ENCODE results near the gene AKR1D1. TPM values are rescaled to one million over a fixed set of nuclear protein-coding genes. Genes with fewer than 3 reads are reported as not detected.

Gene AKR1D1
- total and polyA plus RNA-seq, 2 of the 13 experiments (the other 11 are each of a cell fraction or from before 2014, with no cell fraction given): 6.9 to 37.0 TPM

DNA sequence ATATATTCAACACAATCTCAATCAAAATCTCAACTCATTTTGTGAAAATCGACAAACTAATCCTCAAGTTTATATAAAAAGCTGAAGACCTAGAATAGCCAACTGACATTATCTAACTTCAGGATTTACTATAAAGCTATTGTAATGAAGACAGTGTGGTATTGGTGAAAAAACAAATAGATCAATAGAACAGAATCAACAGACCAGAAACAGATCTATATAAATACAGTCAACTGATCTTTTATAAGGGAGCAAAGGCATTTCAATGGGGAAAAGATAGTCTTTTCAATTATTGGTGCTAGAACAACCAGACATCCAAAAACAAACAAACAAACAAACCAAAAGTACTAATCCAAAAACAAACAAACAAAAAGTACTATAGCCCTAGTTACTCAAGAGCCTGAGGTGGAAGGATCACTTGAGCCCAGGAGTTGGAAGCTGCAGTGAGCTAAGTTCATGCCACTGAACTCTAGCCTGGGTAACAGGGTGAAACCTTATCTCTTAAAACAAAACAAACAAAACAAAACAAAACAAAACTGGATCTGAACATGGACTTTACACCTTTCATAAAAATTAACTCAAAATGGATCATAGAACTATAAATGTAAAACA is 26.6 kb upstream of the AKR1D1 start (continued):
- TF ChIP-seq SIX4 (CRISPR knock-in tag; IDR thresholded peaks at IDR 0.05) (no peak; the same call in 1 of the 2 replicates), YEATS2 (CRISPR knock-in tag; IDR thresholded peaks at IDR 0.05; ENCODE audit: borderline replicate concordance) (no peak), BHLHE40 (IDR thresholded peaks at IDR 0.05; ENCODE audit: low read length) (no peak), LCORL (IDR thresholded peaks at IDR 0.05) (peak; percentile 45; the same call in 1 of the 2 replicates), LCORL (CRISPR knock-in tag; IDR thresholded peaks at IDR 0.05) (peak; percentile 67; the same call in 1 of the 2 replicates), SRF (IDR thresholded peaks at IDR 0.05; ENCODE audit: low read depth, low read length) (no peak), TCF7L2 (IDR thresholded peaks at IDR 0.05; ENCODE audit: low read depth, low read length) (no peak), ZNF296 (CRISPR knock-in tag; conservative IDR thresholded peaks at IDR 0.05) (no peak), ZFP90 (CRISPR knock-in tag; IDR thresholded peaks at IDR 0.05; ENCODE audit: borderline replicate concordance) (no peak)
- TF ChIP-seq, protein P1, sequence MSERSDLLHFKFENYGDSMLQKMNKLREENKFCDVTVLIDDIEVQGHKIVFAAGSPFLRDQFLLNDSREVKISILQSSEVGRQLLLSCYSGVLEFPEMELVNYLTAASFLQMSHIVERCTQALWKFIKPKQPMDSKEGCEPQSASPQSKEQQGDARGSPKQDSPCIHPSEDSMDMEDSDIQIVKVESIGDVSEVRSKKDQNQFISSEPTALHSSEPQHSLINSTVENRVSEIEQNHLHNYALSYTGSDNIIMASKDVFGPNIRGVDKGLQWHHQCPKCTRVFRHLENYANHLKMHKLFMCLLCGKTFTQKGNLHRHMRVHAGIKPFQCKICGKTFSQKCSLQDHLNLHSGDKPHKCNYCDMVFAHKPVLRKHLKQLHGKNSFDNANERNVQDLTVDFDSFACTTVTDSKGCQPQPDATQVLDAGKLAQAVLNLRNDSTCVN (CRISPR knock-in tag; IDR thresholded peaks at IDR 0.05; ENCODE audit: borderline replicate concordance): no peak
- TF ChIP-seq, protein P2, sequence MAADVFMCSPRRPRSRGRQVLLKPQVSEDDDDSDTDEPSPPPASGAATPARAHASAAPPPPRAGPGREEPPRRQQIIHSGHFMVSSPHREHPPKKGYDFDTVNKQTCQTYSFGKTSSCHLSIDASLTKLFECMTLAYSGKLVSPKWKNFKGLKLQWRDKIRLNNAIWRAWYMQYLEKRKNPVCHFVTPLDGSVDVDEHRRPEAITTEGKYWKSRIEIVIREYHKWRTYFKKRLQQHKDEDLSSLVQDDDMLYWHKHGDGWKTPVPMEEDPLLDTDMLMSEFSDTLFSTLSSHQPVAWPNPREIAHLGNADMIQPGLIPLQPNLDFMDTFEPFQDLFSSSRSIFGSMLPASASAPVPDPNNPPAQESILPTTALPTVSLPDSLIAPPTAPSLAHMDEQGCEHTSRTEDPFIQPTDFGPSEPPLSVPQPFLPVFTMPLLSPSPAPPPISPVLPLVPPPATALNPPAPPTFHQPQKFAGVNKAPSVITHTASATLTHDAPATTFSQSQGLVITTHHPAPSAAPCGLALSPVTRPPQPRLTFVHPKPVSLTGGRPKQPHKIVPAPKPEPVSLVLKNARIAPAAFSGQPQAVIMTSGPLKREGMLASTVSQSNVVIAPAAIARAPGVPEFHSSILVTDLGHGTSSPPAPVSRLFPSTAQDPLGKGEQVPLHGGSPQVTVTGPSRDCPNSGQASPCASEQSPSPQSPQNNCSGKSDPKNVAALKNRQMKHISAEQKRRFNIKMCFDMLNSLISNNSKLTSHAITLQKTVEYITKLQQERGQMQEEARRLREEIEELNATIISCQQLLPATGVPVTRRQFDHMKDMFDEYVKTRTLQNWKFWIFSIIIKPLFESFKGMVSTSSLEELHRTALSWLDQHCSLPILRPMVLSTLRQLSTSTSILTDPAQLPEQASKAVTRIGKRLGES (CRISPR knock-in tag; IDR thresholded peaks at IDR 0.05; ENCODE audit: borderline replicate concordance): no peak
- TF ChIP-seq, protein P3, sequence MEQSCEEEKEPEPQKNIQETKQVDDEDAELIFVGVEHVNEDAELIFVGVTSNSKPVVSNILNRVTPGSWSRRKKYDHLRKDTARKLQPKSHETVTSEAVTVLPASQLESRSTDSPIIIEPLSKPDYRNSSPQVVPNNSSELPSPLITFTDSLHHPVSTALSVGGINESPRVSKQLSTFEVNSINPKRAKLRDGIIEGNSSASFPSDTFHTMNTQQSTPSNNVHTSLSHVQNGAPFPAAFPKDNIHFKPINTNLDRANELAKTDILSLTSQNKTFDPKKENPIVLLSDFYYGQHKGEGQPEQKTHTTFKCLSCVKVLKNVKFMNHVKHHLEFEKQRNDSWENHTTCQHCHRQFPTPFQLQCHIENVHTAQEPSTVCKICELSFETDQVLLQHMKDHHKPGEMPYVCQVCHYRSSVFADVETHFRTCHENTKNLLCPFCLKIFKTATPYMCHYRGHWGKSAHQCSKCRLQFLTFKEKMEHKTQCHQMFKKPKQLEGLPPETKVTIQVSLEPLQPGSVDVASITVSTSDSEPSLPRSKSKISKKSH (CRISPR knock-in tag; IDR thresholded peaks at IDR 0.05; ENCODE audit: borderline replicate concordance): no peak
- TF ChIP-seq, protein P4, sequence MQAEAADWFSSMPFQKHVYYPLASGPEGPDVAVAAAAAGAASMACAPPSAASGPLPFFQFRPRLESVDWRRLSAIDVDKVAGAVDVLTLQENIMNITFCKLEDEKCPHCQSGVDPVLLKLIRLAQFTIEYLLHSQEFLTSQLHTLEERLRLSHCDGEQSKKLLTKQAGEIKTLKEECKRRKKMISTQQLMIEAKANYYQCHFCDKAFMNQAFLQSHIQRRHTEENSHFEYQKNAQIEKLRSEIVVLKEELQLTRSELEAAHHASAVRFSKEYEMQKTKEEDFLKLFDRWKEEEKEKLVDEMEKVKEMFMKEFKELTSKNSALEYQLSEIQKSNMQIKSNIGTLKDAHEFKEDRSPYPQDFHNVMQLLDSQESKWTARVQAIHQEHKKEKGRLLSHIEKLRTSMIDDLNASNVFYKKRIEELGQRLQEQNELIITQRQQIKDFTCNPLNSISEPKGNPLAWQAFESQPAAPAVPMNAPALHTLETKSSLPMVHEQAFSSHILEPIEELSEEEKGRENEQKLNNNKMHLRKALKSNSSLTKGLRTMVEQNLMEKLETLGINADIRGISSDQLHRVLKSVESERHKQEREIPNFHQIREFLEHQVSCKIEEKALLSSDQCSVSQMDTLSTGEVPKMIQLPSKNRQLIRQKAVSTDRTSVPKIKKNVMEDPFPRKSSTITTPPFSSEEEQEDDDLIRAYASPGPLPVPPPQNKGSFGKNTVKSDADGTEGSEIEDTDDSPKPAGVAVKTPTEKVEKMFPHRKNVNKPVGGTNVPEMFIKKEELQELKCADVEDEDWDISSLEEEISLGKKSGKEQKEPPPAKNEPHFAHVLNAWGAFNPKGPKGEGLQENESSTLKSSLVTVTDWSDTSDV (CRISPR knock-in tag; IDR thresholded peaks at IDR 0.05): no peak
- TF ChIP-seq, protein P5, sequence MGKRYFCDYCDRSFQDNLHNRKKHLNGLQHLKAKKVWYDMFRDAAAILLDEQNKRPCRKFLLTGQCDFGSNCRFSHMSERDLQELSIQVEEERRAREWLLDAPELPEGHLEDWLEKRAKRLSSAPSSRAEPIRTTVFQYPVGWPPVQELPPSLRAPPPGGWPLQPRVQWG (CRISPR knock-in tag; IDR thresholded peaks at IDR 0.05; ENCODE audit: borderline replicate concordance, low read depth): no peak
- TF ChIP-seq, protein P6, sequence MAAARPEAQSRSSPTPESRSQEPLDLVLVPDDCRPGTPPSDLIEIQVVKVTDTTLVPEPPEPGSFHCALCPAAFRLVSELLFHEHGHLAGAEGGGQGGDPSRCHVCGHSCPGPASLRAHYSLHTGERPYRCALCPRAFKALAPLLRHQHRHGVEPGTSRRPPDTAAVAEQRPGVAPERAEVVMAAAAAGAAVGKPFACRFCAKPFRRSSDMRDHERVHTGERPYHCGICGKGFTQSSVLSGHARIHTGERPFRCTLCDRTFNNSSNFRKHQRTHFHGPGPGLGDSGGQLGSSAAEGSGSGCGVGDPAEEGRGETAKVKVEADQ (CRISPR knock-in tag; IDR thresholded peaks at IDR 0.05; ENCODE audit: borderline replicate concordance): no peak
- TF ChIP-seq, protein P7, sequence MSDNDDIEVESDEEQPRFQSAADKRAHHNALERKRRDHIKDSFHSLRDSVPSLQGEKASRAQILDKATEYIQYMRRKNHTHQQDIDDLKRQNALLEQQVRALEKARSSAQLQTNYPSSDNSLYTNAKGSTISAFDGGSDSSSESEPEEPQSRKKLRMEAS (IDR thresholded peaks at IDR 0.05): no peak

All from HepG2 (cell line).